Parathyroid adenoma (tissue), 2 donors: ENCODE data around the gene ZSWIM8.
"Not testable (repeated sequence)": the region's sequence is repeated elsewhere in the genome, so short reads cannot be mapped to it uniquely, and the experiment has no call there.

Source experiments
- H2AFZ ChIP-seq: fragments of 300-600 bp; sonication (generic); one replicate; pipeline ENCODE4 v1.7.0; 2017; ENCODE audit warnings: antibody characterized with exemption, mild to moderate bottlenecking
- H3K27ac ChIP-seq: fragments of 300-600 bp; sonication (generic); one replicate; pipeline ENCODE4 v1.7.0; 2017
- H3K27me3 ChIP-seq: fragments of 300-600 bp; sonication (generic); one replicate; pipeline ENCODE4 v1.7.0; 2017; ENCODE audit warnings: low read length; ENCODE audit not compliant: control insufficient read depth, insufficient read depth
- H3K36me3 ChIP-seq: fragments of 300-600 bp; sonication (generic); one replicate; pipeline ENCODE4 v1.7.0; 2017; ENCODE audit warnings: low read length; ENCODE audit not compliant: control insufficient read depth, insufficient read depth
- H3K4me1 ChIP-seq: fragments of 300-600 bp; sonication (generic); one replicate; pipeline ENCODE4 v1.7.0; 2017; ENCODE audit warnings: control low read depth
- H3K4me2 ChIP-seq: fragments of 300-600 bp; sonication (generic); one replicate; pipeline ENCODE4 v1.7.0; 2017; ENCODE audit warnings: low read length
- H3K4me3 ChIP-seq: fragments of 300-600 bp; sonication (generic); one replicate; pipeline ENCODE4 v1.7.0; 2017; ENCODE audit warnings: low read depth, low read length
- H3K79me2 ChIP-seq: fragments of 300-600 bp; sonication (generic); one replicate; pipeline ENCODE4 v1.7.0; 2017; ENCODE audit warnings: control low read depth
- H3K9ac ChIP-seq: fragments of 300-600 bp; sonication (generic); one replicate; pipeline ENCODE4 v1.7.0; 2017; ENCODE audit warnings: mild to moderate bottlenecking
- H3K9me3 ChIP-seq: fragments of 300-600 bp; sonication (generic); one replicate; pipeline ENCODE4 v1.7.0; 2017; ENCODE audit warnings: low read length; ENCODE audit not compliant: control insufficient read depth
- TF ChIP-seq, protein P1 (sequence below): fragments of 300-600 bp; sonication (generic); IDR thresholded peaks from one replicate; pipeline ENCODE4 v1.7.0; 2017; ENCODE audit warnings: antibody characterized with exemption, mild to moderate bottlenecking
- donor health status: primary hyperparathyroidism.

Gene ZSWIM8

GRCh38 chr10:73785211-73785720 is at the start of gene ZSWIM8:
ZSWIM8 (plus strand) TSS chr10:73785606; CDS start chr10:73785879, 273 bp downstream.
- peaks cover 27% of the 10 kb centered on the region for H3K79me2 ChIP-seq
- TF ChIP-seq, protein P1, sequence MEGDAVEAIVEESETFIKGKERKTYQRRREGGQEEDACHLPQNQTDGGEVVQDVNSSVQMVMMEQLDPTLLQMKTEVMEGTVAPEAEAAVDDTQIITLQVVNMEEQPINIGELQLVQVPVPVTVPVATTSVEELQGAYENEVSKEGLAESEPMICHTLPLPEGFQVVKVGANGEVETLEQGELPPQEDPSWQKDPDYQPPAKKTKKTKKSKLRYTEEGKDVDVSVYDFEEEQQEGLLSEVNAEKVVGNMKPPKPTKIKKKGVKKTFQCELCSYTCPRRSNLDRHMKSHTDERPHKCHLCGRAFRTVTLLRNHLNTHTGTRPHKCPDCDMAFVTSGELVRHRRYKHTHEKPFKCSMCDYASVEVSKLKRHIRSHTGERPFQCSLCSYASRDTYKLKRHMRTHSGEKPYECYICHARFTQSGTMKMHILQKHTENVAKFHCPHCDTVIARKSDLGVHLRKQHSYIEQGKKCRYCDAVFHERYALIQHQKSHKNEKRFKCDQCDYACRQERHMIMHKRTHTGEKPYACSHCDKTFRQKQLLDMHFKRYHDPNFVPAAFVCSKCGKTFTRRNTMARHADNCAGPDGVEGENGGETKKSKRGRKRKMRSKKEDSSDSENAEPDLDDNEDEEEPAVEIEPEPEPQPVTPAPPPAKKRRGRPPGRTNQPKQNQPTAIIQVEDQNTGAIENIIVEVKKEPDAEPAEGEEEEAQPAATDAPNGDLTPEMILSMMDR, result no peak
- peak within 1 kb of the TSS; percentile 21 for H3K9ac ChIP-seq
- H3K9me3 ChIP-seq, result no peaks in the 10 kb centered on the region
- peak within 1 kb of the TSS; percentile 83 for H3K4me2 ChIP-seq
- H3K27me3 ChIP-seq, result no peaks in the 10 kb centered on the region
- peaks cover 19% of the 10 kb centered on the region for H3K4me1 ChIP-seq
- H3K4me3 ChIP-seq, result peak within 1 kb of the TSS; percentile 66
- H2AFZ ChIP-seq, result peak within 1 kb of the TSS; percentile 61
- H3K27ac ChIP-seq, result peak within 1 kb of the TSS; percentile 82
- no peaks in the 10 kb centered on the region for H3K36me3 ChIP-seq

DNA sequence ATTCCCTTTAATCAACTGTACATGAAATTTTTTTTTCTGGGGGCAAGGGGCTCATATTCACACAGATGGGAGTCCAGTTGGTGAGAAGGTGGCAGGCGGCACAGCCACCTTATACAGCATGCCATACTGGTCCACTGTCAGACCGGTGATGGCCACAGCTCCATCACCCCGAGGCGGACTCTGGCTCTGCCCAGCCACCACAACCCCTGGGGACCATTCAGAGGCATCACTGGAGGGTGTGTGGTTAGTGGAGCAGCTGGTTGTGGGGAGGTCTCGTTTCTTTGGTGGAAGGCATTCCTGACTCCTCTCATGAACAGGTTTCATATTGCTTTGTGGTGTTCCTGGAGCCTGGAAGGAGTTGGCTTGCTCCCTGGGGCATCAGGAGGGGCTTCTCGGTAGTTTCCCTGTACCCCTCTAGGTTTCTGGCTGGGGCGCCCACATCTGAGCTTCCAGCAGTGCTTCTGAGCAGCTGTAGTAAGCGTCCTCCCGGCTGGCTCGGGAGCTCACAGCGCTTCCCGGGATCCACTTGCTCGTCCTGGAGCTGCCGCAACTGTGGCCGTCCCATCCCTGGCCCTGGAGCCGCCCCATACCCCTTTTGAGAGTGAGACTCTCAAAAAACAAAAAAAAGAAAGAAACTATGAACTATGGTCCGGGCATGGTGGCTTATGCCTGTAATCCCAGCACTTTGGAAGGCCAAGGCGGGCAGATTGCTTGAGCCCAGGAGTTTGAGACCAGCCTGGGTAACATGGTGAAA is 44.7 kb upstream of the ZSWIM8 start:
- not testable (repeated sequence) for H3K9ac ChIP-seq, H3K4me3 ChIP-seq, H3K27me3 ChIP-seq, H2AFZ ChIP-seq, H3K4me2 ChIP-seq, H3K9me3 ChIP-seq, H3K27ac ChIP-seq, H3K36me3 ChIP-seq
- Histone ChIP-seq H3K79me2 (peaks cover 31% of the 10 kb centered on the region), H3K4me1 (peaks cover 15% of the 10 kb centered on the region)

GRCh38 chr10:73742454-73742734 is 43.0 kb upstream of the ZSWIM8 start:
- no peak overlapping the region for H3K4me2 ChIP-seq
- TF ChIP-seq, protein P1, result no peak
- H3K4me1 ChIP-seq, result peaks cover 15% of the 10 kb centered on the region
- no peak overlapping the region for H3K27ac ChIP-seq
- no peaks in the 10 kb centered on the region for H3K9me3 ChIP-seq
- no peak overlapping the region for H3K4me3 ChIP-seq
- no peak overlapping the region for H3K9ac ChIP-seq
- no peaks in the 10 kb centered on the region for H3K36me3 ChIP-seq
- peaks cover 41% of the 10 kb centered on the region for H3K79me2 ChIP-seq
- H2AFZ ChIP-seq, result no peak overlapping the region
- no peaks in the 10 kb centered on the region for H3K27me3 ChIP-seq

GRCh38 chr10:73743327-73743904 is 42.0 kb upstream of the ZSWIM8 start:
- Histone ChIP-seq H3K4me3 (peak overlapping the region; percentile 99), H3K9me3 (no peaks in the 10 kb centered on the region), H3K79me2 (peaks cover 47% of the 10 kb centered on the region), H3K27ac (peak overlapping the region; percentile 94), H3K4me1 (peaks cover 15% of the 10 kb centered on the region), H3K36me3 (no peaks in the 10 kb centered on the region), H3K9ac (peak overlapping the region; percentile 78), H3K27me3 (no peaks in the 10 kb centered on the region), H2AFZ (peak overlapping the region; percentile 87), H3K4me2 (peak overlapping the region; percentile 97)
- TF ChIP-seq, protein P1, result no peak

DNA sequence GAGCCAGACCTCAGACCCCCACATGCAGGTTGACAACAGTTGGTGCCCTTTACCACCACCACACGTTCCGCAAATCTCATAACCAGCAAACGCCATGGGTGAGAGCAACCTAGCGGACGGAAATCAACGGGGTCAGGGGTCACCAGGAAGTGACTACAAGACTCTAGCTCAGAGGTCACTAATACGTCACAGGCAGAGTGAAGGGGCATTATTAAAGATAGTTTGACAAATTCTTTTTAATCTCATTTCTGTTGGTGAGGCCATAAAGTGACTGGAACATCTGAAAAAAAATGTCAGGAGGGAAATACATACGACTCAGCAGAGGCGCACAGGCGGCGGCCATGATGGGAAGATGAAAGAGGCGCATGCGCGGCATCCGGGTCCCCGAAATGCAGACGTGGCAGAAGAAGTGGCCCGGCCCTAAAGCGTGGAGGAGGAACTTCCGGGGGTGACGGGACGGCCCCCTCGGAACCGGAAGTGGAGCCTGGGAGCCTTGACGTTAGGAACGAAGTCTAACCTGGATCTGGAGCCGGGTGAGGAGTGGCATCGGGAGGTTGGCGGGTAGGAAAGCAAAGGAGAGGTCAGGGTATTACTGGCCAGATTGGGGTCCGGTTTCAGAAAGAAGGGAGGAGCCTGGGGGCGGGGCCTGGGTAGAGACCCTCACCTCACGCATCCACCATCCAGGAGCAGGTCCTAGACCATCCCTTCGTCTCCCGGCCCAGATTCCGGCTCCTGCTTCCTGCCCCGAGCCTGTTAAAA is 41.3 kb upstream of the ZSWIM8 start, which contains the start of gene SEC24C:
Gene SEC24C (plus strand): TSS at position 468 of the 759 bp plus-strand sequence. CDS start 2,461 bp downstream, outside the sequence.
- peak within 1 kb of the TSS; percentile 94 for H3K27ac ChIP-seq
- peak within 1 kb of the TSS; percentile 87 for H2AFZ ChIP-seq
- H3K79me2 ChIP-seq, result peaks cover 53% of the 10 kb centered on the region
- H3K4me1 ChIP-seq, result peaks cover 16% of the 10 kb centered on the region
- peak within 1 kb of the TSS; percentile 97 for H3K4me2 ChIP-seq
- H3K4me3 ChIP-seq, result peak within 1 kb of the TSS; percentile 99
- H3K27me3 ChIP-seq, result no peaks in the 10 kb centered on the region
- no peaks in the 10 kb centered on the region for H3K36me3 ChIP-seq
- H3K9ac ChIP-seq, result peak within 1 kb of the TSS; percentile 78
- TF ChIP-seq, protein P1, result no peak
- H3K9me3 ChIP-seq, result no peaks in the 10 kb centered on the region
